Tibial artery (tissue), 4 donors: ENCODE results near the gene LIFR.
A peak's percentile ranks its signal among the peaks of the same experiment; 100 is the strongest.

ENCODE experiments used
- DNase-seq, 2 donors: peaks; one replicate each; pipeline ENCODE4 v3.0.0-alpha.2; 2019
- H3K27ac ChIP-seq, 2 donors: fragments of 200-600 bp; sonication (generic) in 1 of 2; 1 replicate in 1 of 2; 2 replicates in 1 of 2; pipeline ENCODE4 v1.5.1; 2018 to 2019; ENCODE audit warnings: mild to moderate bottlenecking in 1 of 2
- H3K27me3 ChIP-seq, 2 donors: fragments of 200-600 bp; sonication (generic) in 1 of 2; one replicate each; pipeline versions ENCODE4 v1.5.1 to v1.6.0; 2016 to 2019
- H3K36me3 ChIP-seq, 3 donors: fragments of 200-600 bp; sonication (generic) in 2 of 3; one replicate each; pipeline ENCODE4 v1.5.1; 2016 to 2019; ENCODE audit warnings: mild to moderate bottlenecking in 2 of 3
- H3K4me1 ChIP-seq, 4 donors: fragments of 200-600 bp; sonication (generic) in 2 of 4; 1 replicate in 3 of 4; 2 replicates in 1 of 4; pipeline ENCODE4 v1.5.1; 2016 to 2019
- H3K4me3 ChIP-seq, 2 donors: fragments of 200-600 bp; sonication (generic) in 1 of 2; 1 replicate in 1 of 2; 2 replicates in 1 of 2; pipeline ENCODE4 v1.5.1; 2018 to 2019; ENCODE audit warnings: mild to moderate bottlenecking in 2 of 2
- H3K9me3 ChIP-seq, 3 donors: fragments of 200-600 bp; sonication (generic) in 1 of 3; one replicate each; pipeline ENCODE4 v1.5.1; 2016 to 2019
- intact Hi-C: fragments of 100-400 bp; cut with DNase I; formaldehyde crosslinking; loops from one replicate; pipeline ENCODE4 v1.15.0; 2023; ENCODE audit warnings: low total_unique reads
- TF ChIP-seq, protein P1 (sequence below), 2 experiments: fragments of 200-600 bp in 1 of 2; fragments of 450-650 bp in 1 of 2; IDR thresholded peaks; one replicate each; pipeline ENCODE4 v1.5.1; 2017 to 2019; ENCODE audit warnings: antibody characterized with exemption in 2 of 2, mild to moderate bottlenecking in 1 of 2, moderate library complexity in 1 of 2

Gene LIFR

DNA sequence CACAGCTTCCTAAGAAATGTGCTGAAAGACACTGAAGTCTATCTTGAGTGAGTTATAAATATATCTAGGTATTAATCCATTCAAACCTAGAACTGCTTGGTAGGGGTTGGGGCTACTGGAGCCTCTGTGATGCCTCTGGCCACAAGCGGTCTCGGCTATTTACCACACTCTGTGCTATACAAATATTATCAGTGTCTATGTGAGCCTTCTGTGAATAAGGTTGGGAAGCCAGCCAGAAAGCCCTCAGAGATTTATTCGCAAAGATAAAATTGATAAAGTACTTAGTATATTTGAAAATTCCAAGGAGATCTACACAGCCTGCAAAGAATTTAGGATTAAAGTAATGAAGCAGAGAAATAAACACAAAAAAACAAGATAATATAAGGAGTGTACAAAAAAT is 41.4 kb downstream of the LIFR start:
- no peaks in the 10 kb centered on the region for H3K27me3 ChIP-seq
- no peak overlapping the region for H3K27ac ChIP-seq
- no peak for DNase-seq
- TF ChIP-seq, protein P1, sequence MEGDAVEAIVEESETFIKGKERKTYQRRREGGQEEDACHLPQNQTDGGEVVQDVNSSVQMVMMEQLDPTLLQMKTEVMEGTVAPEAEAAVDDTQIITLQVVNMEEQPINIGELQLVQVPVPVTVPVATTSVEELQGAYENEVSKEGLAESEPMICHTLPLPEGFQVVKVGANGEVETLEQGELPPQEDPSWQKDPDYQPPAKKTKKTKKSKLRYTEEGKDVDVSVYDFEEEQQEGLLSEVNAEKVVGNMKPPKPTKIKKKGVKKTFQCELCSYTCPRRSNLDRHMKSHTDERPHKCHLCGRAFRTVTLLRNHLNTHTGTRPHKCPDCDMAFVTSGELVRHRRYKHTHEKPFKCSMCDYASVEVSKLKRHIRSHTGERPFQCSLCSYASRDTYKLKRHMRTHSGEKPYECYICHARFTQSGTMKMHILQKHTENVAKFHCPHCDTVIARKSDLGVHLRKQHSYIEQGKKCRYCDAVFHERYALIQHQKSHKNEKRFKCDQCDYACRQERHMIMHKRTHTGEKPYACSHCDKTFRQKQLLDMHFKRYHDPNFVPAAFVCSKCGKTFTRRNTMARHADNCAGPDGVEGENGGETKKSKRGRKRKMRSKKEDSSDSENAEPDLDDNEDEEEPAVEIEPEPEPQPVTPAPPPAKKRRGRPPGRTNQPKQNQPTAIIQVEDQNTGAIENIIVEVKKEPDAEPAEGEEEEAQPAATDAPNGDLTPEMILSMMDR (IDR thresholded peaks at IDR 0.05), result no peak
- intact Hi-C loops, result no loop called here
- H3K4me1 ChIP-seq, result no peaks in the 10 kb centered on the region
- no peak overlapping the region for H3K4me3 ChIP-seq
- no peaks in the 10 kb centered on the region for H3K9me3 ChIP-seq
- H3K36me3 ChIP-seq, result peaks cover 14 to 39% (median 19%) of the 10 kb centered on the region in 3 donors

DNA sequence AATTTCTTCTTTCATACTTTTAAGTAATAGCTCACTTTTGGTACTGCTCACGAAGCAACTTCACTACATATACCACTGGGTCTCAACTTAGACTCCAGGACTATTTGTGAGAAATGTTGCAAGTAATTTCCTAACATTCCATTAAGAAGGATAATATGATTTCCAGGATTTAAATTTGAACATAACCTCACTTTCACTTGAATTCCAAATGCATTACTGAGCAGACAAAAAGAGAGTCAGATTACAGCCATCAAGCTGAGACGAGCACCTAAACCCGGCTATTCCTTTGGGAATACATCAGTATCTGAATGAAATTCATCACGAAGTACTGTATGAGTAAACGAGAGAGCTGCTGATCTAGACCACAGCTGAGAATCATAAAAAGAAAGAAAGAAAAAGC is 47.3 kb downstream of the LIFR start:
- Histone ChIP-seq H3K4me3 (no peak overlapping the region), H3K27ac (no peak overlapping the region), H3K27me3 (no peaks in the 10 kb centered on the region), H3K36me3 (peaks cover 13 to 31% (median 25%) of the 10 kb centered on the region in 3 donors), H3K4me1 (peaks cover 0 to 8% (median 0%) of the 10 kb centered on the region in 4 donors), H3K9me3 (no peaks in the 10 kb centered on the region)
- TF ChIP-seq, protein P1 (IDR thresholded peaks at IDR 0.05), result no peak
- intact Hi-C loops, result no loop called here
- no peak for DNase-seq

DNA sequence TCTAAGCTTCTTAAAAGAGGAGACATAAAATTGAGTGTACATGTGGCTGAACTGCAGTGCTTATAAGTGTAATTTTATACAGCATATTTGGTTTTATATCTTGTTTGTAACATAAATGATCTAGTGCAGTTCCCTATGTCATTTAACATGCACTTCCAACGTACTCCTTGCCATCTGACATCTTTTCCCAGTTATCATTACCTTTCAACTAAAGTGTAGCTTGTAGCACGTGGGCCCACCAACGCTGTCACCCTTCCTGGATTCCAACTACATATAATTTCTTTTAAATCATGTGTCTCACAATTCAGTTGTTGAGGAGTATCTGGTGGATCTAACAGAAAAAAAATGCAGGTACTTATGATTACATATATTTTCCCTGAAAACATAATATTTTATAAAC is 50.1 kb downstream of the LIFR start:
- Histone ChIP-seq H3K9me3 (no peaks in the 10 kb centered on the region), H3K36me3 (peaks cover 11 to 21% (median 19%) of the 10 kb centered on the region in 3 donors), H3K4me3 (no peak overlapping the region), H3K27ac (no peak overlapping the region), H3K4me1 (peaks cover 0 to 8% (median 0%) of the 10 kb centered on the region in 4 donors), H3K27me3 (no peaks in the 10 kb centered on the region)
- DNase-seq, result no peak
- TF ChIP-seq, protein P1 (IDR thresholded peaks at IDR 0.05), result no peak
- intact Hi-C loops, result no loop called here

DNA sequence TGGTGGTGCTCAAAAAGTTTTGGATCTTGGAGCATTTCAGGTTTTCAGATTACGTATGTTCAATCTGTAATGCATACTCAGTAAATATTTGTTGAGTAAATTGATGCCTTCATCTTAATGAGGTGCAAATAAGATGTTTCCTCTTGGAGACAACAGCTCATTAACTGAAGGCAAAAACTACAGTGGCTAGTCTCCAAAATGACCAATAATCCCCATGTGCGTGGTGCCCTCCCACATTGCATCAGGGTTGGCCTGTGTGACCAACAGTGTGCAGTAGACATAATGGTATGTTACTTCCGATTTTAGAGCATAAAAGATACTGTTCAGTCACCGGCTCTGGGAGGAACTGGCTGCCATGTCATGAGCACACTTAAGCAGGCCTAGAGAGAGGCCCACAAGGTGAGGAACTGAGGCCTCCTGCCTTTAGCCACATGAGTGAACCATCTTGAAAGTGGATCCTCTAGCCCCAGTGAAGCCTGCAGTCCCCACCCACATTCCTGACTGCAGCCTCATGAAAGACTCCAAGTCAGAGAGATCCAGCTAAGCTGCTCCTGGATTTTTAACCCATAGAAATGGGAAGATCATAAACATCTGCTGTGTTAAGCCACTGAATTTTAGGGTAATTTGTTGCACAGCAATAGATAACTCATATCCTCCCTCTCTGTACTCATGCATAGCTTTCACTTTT is 55.7 kb downstream of the LIFR start:
- Histone ChIP-seq H3K27me3 (no peaks in the 10 kb centered on the region), H3K4me1 (no peaks in the 10 kb centered on the region), H3K9me3 (no peaks in the 10 kb centered on the region), H3K36me3 (peaks cover 12 to 42% (median 35%) of the 10 kb centered on the region in 3 donors), H3K4me3 (no peak overlapping the region), H3K27ac (no peak overlapping the region)
- intact Hi-C loops, result no loop called here
- TF ChIP-seq, protein P1 (IDR thresholded peaks at IDR 0.05), result no peak
- DNase-seq, result no peak

DNA sequence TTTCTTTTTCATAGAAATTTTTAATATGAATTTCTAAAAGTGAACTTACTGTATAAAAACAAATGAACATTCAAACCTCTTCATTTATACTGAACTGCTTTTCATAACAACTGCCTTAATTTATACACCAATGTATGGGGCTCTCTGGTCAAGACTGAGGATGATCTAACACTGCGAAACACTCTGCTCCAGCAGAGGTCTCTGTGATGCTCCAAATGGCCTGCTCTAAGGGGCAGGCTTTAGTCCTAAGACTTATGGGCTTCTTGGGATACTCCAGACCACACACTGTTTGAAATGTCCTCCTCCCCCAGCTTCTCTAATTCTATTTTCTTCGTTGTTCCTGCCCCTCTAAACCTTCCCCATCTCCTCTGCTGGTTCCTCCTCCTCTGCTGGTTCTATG is 58.5 kb downstream of the LIFR start:
- intact Hi-C loops, result no loop called here
- H3K27me3 ChIP-seq, result no peaks in the 10 kb centered on the region
- TF ChIP-seq, protein P1 (IDR thresholded peaks at IDR 0.05), result peak in 1 of 2 experiments; percentile 29
- peaks cover 26 to 60% (median 56%) of the 10 kb centered on the region in 3 donors for H3K36me3 ChIP-seq
- no peaks in the 10 kb centered on the region for H3K4me1 ChIP-seq
- no peak for DNase-seq
- H3K27ac ChIP-seq, result no peak overlapping the region
- H3K4me3 ChIP-seq, result no peak overlapping the region
- H3K9me3 ChIP-seq, result no peaks in the 10 kb centered on the region
